ENCODE measurements around the gene DAP.

GRCh38 chr5:10652151-10652550, 108.9 kb downstream of the DAP start:
- TF ChIP-seq CTCF (IDR thresholded peaks at IDR 0.05; ENCODE audit: borderline replicate concordance, extremely low read depth, low read length, poor library complexity, severe bottlenecking) (no peak), EZH2 (IDR thresholded peaks at IDR 0.05; ENCODE audit: borderline replicate concordance, low read depth, low read length, severe bottlenecking) (no peak)
